Measurements from ENCODE around the gene FCN3. TPM values are rescaled to one million over a fixed set of nuclear protein-coding genes. Genes with fewer than 3 reads are reported as not detected.

Gene FCN3
- total RNA-seq, 2 donors from 2014 or later = 0.26 TPM; not detected in 1

DNA sequence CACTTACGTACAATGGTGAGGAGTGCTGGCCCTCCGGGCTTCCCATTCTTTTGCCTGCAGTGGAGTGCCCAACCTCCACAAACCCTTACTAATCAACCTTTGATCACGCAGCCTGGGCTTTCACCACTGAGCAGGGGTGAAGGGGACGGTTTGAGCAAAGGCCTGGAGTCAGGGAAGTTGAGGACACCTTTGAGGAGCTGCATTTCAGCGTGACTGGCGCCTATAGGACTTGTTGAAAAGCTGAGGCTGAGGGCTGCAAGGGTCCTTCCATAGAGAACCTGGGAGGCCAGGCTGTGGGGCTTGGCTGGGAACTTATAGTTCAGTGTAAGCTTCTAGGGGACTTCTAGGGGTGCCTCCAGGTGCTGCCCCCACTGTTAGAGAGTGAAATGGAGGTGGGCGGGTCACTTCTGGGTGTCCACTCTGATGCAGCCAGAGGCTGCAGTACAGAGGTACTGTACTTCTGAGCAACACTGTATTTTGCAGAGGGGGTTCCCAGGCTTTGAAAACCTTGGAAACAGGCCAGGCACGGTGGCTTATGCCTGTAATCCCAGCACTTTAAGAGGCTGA lies 23.0 kb downstream of the FCN3 start:
- no peaks in the 10 kb centered on the region for H3K9me3 ChIP-seq (ENCODE audit: control insufficient read depth, low read length)
- TF ChIP-seq, protein P1, sequence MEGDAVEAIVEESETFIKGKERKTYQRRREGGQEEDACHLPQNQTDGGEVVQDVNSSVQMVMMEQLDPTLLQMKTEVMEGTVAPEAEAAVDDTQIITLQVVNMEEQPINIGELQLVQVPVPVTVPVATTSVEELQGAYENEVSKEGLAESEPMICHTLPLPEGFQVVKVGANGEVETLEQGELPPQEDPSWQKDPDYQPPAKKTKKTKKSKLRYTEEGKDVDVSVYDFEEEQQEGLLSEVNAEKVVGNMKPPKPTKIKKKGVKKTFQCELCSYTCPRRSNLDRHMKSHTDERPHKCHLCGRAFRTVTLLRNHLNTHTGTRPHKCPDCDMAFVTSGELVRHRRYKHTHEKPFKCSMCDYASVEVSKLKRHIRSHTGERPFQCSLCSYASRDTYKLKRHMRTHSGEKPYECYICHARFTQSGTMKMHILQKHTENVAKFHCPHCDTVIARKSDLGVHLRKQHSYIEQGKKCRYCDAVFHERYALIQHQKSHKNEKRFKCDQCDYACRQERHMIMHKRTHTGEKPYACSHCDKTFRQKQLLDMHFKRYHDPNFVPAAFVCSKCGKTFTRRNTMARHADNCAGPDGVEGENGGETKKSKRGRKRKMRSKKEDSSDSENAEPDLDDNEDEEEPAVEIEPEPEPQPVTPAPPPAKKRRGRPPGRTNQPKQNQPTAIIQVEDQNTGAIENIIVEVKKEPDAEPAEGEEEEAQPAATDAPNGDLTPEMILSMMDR (conservative IDR thresholded peaks at IDR 0.05) = no peak
- peaks cover 16% of the 10 kb centered on the region for H3K27me3 ChIP-seq (ENCODE audit: control insufficient read depth, insufficient read depth, low read length, poor library complexity, severe bottlenecking)
- peak overlapping the region; percentile 13 for H3K27ac Mint-ChIP-seq
- no peak overlapping the region for H3K27ac ChIP-seq (ENCODE audit: low read depth, low read length)
- H3K4me1 ChIP-seq (ENCODE audit: control insufficient read depth, insufficient read depth, low read length) = no peaks in the 10 kb centered on the region
- WGBS, 2 experiments (ENCODE audit: insufficient coverage in 1 of 2, insufficient read length in 1 of 2) = 35 to 43% methylated on average over 5 to 8 of the region's 8 CpGs
- no peaks in the 10 kb centered on the region for H3K36me3 ChIP-seq (ENCODE audit: control insufficient read depth, insufficient read depth, low read length)
- H3K4me3 Mint-ChIP-seq = peak overlapping the region; percentile 60
- H3K9me3 Mint-ChIP-seq = peaks cover 5% of the 10 kb centered on the region
- no peak for DNase-seq
- H3K36me3 Mint-ChIP-seq (ENCODE audit: low read depth) = peaks cover 7% of the 10 kb centered on the region
- peak overlapping the region; percentile 73 for H3K4me3 ChIP-seq (ENCODE audit: low read length)
- peaks cover 11% of the 10 kb centered on the region for H3K27me3 Mint-ChIP-seq (ENCODE audit: insufficient read depth)
- H3K4me1 Mint-ChIP-seq = no peaks in the 10 kb centered on the region
- peak overlapping the region; percentile 2 for H3K9ac ChIP-seq (ENCODE audit: extremely low read depth, low read length, poor library complexity, severe bottlenecking)

DNA sequence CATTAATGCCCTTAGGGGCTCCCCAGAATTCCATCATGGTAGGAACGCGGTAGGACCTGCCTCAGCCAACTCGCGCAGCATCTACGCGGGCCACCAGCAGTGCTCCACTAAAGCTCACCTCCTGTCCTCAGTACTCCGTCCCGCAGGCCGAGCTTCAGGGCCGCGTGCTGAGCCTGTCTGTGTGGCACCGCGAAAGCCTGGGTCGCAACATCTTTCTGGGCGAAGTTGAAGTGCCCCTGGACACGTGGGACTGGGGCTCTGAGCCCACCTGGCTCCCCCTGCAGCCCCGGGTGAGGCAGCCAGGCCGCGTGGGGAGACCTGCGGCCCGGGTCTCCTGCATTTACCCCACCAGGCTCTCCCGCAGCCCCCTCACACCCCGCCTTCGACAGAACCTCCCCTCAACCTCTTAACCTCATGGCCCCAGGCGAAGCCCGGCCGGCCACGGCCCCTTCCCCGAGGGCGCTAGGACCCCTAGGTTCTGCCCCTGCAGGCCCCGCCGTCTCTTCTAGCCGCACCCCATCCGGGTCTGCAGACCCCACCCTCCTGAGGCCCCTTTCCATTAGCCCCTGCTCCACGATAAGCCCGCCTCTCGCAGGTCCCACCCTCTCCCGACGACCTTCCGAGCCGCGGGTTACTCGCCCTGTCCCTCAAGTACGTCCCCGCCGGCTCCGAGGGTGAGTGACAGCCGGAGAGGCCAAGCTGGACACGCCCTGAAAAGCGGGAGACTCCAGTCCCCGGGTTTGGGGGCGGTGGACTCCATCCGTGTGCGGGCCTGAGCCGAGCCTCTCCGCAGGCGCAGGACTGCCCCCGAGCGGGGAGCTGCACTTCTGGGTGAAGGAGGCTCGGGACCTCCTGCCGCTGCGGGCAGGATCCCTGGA lies 23.7 kb downstream of the FCN3 start:
- peaks cover 16% of the 10 kb centered on the region for H3K27me3 ChIP-seq (ENCODE audit: control insufficient read depth, insufficient read depth, low read length, poor library complexity, severe bottlenecking)
- Mint-ChIP-seq H3K9me3 (peaks cover 5% of the 10 kb centered on the region), H3K36me3 (ENCODE audit: low read depth) (peaks cover 7% of the 10 kb centered on the region), H3K27me3 (ENCODE audit: insufficient read depth) (peaks cover 11% of the 10 kb centered on the region), H3K4me3 (peak overlapping the region; percentile 60), H3K4me1 (no peaks in the 10 kb centered on the region), H3K27ac (no peak overlapping the region)
- no peaks in the 10 kb centered on the region for H3K9me3 ChIP-seq (ENCODE audit: control insufficient read depth, low read length)
- H3K4me1 ChIP-seq (ENCODE audit: control insufficient read depth, insufficient read depth, low read length) = no peaks in the 10 kb centered on the region
- no peaks in the 10 kb centered on the region for H3K36me3 ChIP-seq (ENCODE audit: control insufficient read depth, insufficient read depth, low read length)
- peak; percentile 99 for DNase-seq
- 11 to 14% methylated on average over 24 to 62 of the region's 62 CpGs for WGBS, 2 experiments (ENCODE audit: insufficient coverage in 1 of 2, insufficient read length in 1 of 2)
- no peak overlapping the region for H3K27ac ChIP-seq (ENCODE audit: low read depth, low read length)
- peak overlapping the region; percentile 2 for H3K9ac ChIP-seq (ENCODE audit: extremely low read depth, low read length, poor library complexity, severe bottlenecking)
- TF ChIP-seq, protein P1 (conservative IDR thresholded peaks at IDR 0.05) = peak; percentile 46
- H3K4me3 ChIP-seq (ENCODE audit: low read length) = peak overlapping the region; percentile 73

DNA sequence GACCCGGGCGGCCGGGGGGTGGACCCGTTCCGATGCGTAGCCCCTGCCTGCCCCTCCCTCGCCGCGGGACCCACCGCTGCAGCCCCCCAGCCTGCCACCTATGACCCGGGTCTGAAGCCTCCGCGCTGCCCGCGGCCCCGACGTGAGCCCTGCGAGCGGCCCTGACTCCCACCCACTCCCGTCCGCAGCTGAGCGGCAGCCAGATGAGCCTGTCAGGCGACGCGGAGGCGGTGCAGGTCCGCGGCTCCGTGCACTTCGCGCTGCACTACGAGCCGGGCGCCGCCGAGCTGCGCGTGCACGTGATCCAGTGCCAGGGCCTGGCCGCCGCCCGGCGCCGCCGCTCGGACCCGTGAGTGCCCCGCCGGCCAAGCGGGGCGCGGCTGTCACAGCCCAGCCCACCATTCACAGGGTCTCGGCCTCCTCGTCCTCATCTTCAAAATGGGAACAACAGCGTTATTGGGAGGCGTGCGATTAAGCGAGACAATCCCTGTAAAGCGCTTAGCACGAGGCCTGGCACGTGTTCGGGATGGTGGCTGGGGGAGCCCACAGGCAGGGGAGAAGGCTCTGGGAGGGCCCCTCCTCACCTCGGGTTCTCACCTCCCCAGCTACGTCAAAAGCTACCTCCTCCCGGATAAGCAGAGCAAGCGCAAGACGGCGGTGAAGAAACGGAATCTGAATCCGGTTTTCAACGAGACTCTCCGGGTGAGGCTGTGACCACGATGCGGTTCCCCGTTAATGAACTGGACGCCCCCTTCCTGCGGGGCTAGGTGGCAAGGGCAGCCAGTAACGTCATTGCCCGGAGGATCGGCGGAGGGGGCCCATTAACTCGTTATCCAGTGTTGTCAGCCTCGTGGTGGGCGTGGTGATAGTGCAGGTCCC lies 24.6 kb downstream of the FCN3 start:
- WGBS, 2 experiments (ENCODE audit: insufficient coverage in 1 of 2, insufficient read length in 1 of 2) = 16 to 31% methylated on average over 40 to 84 of the region's 84 CpGs
- Mint-ChIP-seq H3K27ac (no peak overlapping the region), H3K9me3 (peaks cover 5% of the 10 kb centered on the region), H3K4me3 (peak overlapping the region; percentile 60), H3K27me3 (ENCODE audit: insufficient read depth) (peaks cover 11% of the 10 kb centered on the region), H3K36me3 (ENCODE audit: low read depth) (peaks cover 4% of the 10 kb centered on the region), H3K4me1 (no peaks in the 10 kb centered on the region)
- H3K4me3 ChIP-seq (ENCODE audit: low read length) = peak overlapping the region; percentile 73
- H3K4me1 ChIP-seq (ENCODE audit: control insufficient read depth, insufficient read depth, low read length) = no peaks in the 10 kb centered on the region
- H3K9me3 ChIP-seq (ENCODE audit: control insufficient read depth, low read length) = no peaks in the 10 kb centered on the region
- no peaks in the 10 kb centered on the region for H3K36me3 ChIP-seq (ENCODE audit: control insufficient read depth, insufficient read depth, low read length)
- peaks cover 16% of the 10 kb centered on the region for H3K27me3 ChIP-seq (ENCODE audit: control insufficient read depth, insufficient read depth, low read length, poor library complexity, severe bottlenecking)
- TF ChIP-seq, protein P1 (conservative IDR thresholded peaks at IDR 0.05) = no peak
- H3K9ac ChIP-seq (ENCODE audit: extremely low read depth, low read length, poor library complexity, severe bottlenecking) = no peak overlapping the region
- H3K27ac ChIP-seq (ENCODE audit: low read depth, low read length) = no peak overlapping the region
- DNase-seq = peak; percentile 94

All from endodermal cell (in vitro differentiated cells).